OCI-LY7 (cell line): ENCODE measurements around the gene GMEB1.

ENCODE experiments used
- EZH2phosphoT487 ChIP-seq: fragments of 200-600 bp; sonication (generic); IDR thresholded peaks from 2 replicates; pipeline ENCODE4 v1.6.1; 2018; ENCODE audit warnings: low read depth, borderline replicate concordance, mild to moderate bottlenecking, mixed run types, antibody characterized with exemption, low read length, moderate library complexity, mixed read lengths
- TF ChIP-seq, protein P1 (sequence below): fragments of 200-600 bp; sonication (generic); conservative IDR thresholded peaks from 2 replicates; pipeline ENCODE4 v1.5.1; 2014; ENCODE audit warnings: mild to moderate bottlenecking, antibody characterized with exemption, low read length, moderate library complexity, mixed read lengths

- TF ChIP-seq, protein P1, sequence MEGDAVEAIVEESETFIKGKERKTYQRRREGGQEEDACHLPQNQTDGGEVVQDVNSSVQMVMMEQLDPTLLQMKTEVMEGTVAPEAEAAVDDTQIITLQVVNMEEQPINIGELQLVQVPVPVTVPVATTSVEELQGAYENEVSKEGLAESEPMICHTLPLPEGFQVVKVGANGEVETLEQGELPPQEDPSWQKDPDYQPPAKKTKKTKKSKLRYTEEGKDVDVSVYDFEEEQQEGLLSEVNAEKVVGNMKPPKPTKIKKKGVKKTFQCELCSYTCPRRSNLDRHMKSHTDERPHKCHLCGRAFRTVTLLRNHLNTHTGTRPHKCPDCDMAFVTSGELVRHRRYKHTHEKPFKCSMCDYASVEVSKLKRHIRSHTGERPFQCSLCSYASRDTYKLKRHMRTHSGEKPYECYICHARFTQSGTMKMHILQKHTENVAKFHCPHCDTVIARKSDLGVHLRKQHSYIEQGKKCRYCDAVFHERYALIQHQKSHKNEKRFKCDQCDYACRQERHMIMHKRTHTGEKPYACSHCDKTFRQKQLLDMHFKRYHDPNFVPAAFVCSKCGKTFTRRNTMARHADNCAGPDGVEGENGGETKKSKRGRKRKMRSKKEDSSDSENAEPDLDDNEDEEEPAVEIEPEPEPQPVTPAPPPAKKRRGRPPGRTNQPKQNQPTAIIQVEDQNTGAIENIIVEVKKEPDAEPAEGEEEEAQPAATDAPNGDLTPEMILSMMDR = no peak
- TF ChIP-seq EZH2phosphoT487 = no peak
Measured at GRCh38 chr1:28656335-28656734, 12.2 kb upstream of the GMEB1 start.
